Cardiac septum (tissue), 1 donor: ENCODE measurements around the gene TLR2. TPM values are rescaled to one million over a fixed set of nuclear protein-coding genes. Genes with fewer than 3 reads are reported as not detected.
"Not testable (repeated sequence)": the region's sequence is repeated elsewhere in the genome, so short reads cannot be mapped to it uniquely, and the experiment has no call there.

Source experiments
- DNase-seq: peaks from one replicate; pipeline ENCODE4 v3.0.0-alpha.2; 2020; ENCODE audit warnings: low spot score
- intact Hi-C: fragments of 100-400 bp; cut with DNase I; formaldehyde crosslinking; loops from one replicate; pipeline ENCODE4 v1.14.0; 2022
- total RNA-seq: library from RNA; stranded (reverse); fragmentation: NEBNext Ultra II Directional; extraction: Animal tissue kit (Norgen Biotek cat#: 25700); gene quantifications from one replicate; pipeline ENCODE4 v1.2.1, GENCODE V29; 2021
- donor health status: DM: no; HTN: no; CAD: no.

The TLR2 gene
- total RNA-seq, 1 donor from 2014 or later, result 5.1 TPM

DNA sequence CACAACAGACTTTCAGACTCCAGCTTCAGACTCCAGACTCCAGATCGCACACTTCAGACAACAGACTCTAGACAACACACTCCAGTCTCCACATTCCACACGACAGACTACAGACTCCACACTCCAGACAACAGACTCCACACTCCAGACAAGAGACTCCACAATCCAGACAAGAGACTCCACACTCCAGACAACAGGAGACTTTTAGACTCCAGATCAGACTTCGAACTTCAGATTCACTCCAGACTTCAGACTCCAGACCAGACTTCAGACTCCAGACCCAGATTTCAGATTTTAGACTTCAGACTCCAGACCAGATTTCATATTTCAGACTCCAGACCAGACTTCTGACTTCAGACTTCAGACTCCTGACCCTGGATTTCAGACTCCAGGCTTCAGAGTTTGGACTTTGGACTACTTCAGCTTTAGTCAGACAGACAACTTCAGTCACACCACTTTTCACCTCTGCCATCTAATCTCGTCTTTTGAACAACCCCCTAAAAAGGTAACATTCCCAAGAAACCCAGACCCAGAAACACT lies 29.0 kb upstream of the TLR2 start:
- DNase-seq, result no peak
- intact Hi-C loops, result no loop called here

DNA sequence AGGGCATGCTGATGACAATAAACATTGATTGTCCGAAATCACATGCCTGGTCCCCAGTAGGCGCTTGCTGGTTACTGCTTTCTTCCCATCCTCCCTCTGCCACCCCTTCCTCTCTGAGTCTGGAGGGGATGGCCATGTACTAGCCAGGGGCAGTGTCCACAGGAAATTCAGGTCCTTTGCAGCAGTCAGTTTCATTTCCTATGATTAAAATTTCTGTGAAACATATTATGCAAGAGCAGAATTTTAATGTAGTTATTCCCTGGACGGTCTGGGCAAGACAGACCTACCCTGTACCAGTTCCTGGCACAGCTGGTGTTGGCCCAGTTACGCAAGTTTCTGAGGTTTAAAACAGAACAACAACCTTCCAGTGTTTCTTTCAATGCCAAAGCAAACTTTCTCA lies 28.2 kb upstream of the TLR2 start:
- DNase-seq, result no peak
- intact Hi-C loops, result no loop called here

DNA sequence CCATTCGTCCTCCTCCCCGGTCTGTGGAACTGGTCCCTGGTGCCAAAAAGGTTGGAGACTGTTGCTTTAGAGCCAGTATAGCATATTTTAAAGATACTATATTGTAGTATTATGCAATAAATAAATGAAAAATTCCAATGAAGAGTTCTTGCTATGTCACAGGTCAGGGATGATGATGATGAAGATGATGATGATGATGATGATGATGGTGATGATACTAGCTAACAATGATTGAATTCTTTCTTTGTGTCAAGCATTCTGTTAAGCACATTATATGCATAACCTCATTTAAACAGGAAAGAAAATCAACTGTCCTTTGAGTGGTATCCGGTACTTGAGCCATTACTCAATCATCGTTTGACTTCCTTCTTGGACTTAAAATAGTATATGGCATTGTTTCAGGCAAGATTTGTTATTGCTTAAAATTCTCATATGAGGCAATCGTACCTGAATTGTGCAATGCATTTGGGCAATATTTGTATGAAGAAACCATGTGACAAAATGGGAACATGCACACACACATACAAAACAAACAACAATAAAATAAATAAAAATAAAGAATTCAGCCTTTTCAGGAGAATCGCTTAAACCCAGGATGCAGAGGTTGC lies 22.8 kb upstream of the TLR2 start:
- no peak for DNase-seq
- intact Hi-C loops, result no loop called here

DNA sequence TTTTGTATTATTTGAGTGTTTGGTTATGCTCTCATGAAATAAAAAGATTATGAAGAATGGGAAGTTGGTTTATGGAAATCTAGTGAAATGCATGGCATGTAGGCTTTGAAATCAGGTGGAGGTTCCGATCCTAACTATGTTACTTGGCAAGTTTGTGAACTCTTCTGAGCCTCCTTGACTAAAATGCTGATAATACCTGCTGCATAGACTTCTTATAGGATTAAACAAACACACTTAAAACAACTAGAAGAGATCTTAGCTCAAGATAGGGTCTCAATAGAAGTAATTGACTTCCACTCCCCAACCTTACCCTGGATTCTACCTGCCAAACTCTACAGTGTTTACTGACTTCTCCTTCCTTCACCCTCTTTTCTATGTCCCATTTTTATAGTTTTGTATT lies 22.2 kb upstream of the TLR2 start:
- DNase-seq, result no peak
- intact Hi-C loops, result no loop called here

DNA sequence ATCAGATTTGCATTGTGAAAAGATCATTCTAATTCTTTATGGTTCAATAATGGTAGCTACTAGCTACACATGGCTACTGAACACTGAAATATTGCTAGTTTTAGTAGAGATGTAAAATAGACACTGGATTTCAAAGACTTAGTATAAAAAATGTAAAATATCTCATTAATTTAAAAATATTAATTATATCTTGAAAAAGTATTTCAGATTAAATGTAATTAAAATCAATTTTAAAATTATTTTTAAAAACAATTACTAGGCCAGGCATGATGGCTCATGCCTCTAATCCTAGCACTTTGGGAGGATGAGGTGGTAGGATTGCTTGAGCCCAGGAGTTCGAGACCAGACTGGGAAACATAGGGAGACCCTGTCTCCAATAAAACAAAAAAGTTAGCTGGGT lies 20.4 kb upstream of the TLR2 start:
- no peak for DNase-seq
- intact Hi-C loops, result no loop called here

DNA sequence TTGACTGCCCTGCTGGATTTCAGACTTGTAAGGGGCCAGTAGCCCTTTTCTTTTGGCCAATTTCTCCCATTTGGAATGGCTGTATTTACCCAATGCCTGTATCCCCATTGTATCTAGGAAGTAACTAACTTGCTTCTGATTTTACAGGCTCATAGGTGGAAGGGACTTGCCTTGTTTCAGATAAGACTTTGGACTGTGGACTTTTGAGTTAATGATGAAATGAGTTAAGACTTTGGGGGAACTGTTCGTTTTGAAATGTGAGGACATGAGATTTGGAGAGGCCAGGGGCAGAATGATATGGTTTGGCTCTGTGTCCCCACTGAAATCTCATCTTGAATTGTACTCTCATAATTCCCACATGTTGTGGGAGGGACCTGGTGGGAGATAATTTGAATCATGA lies 17.6 kb upstream of the TLR2 start:
- intact Hi-C loops, DNase-seq: not testable (repeated sequence)

DNA sequence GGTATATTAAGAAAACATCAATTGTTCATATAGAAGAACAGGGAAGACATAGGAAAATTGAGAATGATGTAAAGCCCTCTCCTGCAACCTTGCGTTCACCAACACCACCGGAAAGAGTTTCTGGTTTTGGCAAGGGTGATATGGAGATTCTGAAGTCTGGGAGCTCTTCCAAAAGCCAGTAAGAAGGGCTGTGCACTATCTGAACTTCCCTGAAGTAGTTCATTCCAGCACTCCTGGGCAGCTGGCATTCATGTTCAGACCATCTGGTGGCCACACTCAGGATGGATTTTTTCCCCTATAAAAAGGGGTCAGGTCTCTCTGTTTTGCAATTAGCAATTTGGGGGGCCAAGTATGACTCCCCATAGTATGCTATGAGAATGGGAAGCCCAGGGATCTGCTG lies 15.4 kb upstream of the TLR2 start:
- intact Hi-C loops, result no loop called here

DNA sequence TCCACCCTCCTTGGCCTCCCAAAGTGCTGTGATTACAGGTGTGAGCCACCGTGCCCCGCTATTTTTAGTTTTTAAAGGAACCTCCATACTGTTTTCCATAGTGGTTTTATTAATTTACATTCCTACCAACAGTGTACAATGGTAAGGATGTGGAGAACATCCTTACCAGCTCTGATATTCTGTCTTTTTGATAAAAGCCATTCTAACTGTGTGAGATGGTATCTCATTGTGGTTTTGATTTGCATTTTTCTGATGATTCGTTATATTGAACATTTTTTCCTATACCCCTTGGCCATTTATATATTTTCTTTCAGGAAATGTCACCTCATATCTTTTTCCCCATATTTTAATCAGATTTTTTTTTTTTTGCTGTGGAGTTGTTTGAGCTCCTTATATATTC lies 14.2 kb upstream of the TLR2 start:
- intact Hi-C loops, result no loop called here
- no peak for DNase-seq

More for the DNA sequence above, 15.4 kb upstream of the TLR2 start:
- no peak for DNase-seq

DNA sequence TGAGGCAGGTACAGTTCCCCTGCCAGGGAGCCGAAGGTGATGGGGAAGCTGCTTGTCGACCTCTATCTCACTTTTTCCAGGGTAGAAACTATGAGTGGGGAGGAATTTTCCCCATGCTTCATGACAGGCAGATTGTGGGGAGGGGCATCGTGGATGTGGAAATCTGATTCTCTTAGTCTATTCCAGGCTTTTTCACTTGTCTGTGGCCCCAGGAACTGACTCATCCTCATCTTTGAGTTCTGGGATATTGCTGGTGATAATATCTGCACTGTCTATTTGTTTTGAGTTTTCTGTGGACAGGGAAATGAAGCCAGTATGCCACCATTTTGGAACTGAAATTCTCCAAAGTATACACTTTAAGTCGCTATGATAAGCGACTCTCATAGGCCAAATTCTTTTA lies 7.6 kb upstream of the TLR2 start:
- intact Hi-C loops, result no loop called here
- no peak for DNase-seq

DNA sequence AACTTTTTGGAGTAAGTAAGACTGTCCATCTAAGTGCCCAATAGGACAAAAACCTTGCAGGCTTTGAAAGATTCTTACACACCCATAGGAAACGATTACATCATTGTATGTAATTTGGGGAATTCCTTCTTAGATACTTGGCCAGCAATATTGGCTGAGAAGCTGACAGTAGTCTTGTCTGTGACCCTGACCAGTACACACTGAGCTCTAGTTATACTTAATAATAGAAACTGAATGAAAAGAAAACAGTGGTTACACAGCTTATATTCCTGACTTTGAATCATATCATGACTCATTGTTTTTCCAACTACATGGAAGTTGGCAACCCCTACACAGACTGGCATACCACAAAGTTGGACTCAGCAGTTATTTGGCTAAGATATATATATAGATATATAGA lies 7.1 kb upstream of the TLR2 start:
- intact Hi-C loops, result no loop called here
- no peak for DNase-seq

DNA sequence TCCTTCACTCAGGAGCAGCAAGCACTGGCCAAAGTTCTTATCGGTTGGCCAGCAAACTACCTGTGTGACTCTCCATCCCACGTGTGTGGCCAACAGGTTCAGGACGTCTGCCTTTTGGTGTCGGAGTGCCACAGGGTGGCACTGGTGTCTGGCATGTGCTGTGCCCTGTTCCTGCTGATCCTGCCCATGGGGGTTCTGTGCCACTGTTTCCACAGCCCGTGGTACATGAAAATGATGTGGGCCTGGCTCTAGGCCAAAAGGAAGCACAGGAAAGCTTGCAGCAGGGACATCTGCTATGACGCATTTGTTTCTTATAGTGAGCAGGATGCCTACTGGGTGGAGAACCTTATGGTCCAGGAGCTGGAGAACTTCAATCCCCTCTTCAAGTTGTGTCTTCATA lies 4.6 kb upstream of the TLR2 start:
- DNase-seq, result no peak
- intact Hi-C loops, result no loop called here

DNA sequence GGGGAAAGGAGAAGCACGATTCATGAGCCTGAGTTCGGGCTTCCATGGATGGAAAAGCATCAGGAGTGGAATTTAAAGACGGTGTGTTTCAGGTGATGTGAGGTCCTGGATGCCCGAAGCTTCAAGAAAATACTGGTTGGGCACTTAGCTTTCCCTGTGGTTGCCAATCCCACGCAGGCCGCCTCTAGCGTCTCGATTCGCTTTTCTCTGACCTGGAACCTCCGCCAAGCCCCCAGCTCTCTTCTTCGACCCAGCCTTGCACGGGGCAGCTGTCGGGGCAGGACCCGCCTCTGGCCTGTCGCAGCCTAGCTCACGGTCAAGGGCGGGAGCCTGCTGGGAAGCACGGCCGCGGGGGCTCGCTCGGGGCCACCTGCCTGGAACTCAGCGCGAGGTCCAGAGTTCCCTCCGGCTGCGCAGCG lies 308 bp upstream of the TLR2 start:
- DNase-seq, result no peak
- intact Hi-C loops, result no loop called here

DNA sequence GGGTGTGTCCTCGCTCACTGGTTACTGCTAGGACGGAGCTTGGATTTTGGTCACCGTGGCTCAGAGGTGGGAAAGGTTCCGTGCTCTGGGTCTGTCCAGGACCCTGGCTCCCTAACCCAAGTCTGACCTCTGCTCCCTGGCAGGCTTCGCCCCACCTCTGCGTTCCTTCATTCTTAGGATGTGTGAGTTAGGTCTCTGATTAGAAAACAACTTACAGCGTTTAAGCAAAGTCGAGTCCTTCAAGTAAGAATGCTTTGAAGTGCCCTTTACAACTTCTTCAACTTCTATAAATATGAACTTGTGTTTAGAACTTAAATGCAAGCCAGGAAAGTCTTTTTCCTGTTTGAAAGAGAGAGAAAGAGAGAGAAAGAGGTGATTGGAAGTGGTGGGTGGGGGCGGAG lies 891 bp downstream of the TLR2 start:
- intact Hi-C loops, result no loop called here
- no peak for DNase-seq

DNA sequence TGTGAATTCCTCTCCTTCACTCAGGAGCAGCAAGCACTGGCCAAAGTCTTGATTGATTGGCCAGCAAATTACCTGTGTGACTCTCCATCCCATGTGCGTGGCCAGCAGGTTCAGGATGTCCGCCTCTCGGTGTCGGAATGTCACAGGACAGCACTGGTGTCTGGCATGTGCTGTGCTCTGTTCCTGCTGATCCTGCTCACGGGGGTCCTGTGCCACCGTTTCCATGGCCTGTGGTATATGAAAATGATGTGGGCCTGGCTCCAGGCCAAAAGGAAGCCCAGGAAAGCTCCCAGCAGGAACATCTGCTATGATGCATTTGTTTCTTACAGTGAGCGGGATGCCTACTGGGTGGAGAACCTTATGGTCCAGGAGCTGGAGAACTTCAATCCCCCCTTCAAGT lies 20.4 kb downstream of the TLR2 start:
- no peak for DNase-seq

DNA sequence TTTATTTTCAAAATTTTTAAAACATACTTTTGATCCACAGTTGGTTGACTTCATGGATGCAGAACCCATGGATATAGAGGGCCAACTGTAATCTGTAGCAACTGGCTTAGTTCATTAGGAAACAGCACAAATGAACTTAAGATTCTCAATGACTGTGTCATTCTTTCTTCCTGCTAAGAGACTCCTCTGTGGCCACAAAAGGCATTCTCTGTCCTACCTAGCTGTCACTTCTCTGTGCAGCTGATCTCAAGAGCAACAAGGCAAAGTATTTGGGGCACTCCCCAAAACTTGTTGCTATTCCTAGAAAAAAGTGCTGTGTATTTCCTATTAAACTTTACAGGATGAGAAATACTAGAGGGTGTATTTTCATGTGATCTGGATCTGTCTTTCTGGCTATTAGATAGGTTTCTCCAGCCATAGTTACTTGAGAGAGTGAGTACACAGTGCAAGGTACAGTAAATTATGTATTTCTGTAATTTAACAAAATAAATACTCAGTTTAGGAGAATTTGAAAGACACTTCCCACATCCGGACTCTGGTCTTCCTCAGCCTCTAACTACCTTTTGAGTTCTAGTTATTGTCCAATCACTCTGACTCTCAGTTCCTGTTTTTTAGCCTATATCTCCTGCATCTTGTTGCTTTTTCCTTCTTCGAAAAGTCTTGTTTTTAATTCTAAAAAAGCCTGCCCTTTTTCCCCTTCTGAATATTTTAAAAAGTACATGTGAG lies 21.8 kb downstream of the TLR2 start:
- intact Hi-C loops, result no loop called here
- DNase-seq, result no peak

More for the DNA sequence above, 20.4 kb downstream of the TLR2 start:
- intact Hi-C loops, result no loop called here

DNA sequence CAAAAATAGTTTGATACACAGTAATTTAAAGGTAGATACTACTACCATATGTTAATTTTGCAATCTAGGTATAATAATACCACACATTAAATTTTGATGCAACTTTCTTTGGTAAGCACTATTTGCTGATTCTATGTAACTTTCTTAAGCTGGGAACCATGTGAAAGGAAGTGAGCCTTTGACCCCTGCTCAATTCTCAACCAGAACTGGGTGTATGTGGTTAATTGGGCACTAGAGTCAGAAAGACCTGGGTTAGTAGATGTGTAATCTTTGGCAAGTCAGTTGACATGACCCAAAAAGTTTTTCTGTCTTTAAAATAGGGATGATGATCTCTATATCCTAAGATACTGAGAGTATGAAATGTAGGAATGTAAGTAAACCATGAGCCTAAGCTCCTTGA lies 22.4 kb downstream of the TLR2 start:
- no peak for DNase-seq
- intact Hi-C loops, result no loop called here

DNA sequence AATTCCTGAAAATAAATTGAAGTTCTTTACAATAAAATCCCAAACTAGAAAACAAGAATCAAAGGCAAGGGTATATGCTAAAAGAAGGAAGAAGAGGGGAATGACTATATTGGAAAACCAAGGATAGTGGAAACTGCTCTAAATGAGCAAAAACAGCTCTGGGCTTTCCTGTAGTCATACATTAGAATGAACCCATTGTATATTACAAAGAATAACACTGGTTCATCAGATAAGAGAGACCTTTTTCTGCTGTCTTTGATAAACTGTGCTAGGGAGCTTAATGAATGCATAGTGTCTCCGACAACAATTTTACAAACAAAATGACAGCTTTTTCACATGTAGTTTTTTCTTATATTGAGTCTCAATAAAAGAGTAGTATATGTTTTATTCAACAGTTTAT lies 26.6 kb downstream of the TLR2 start:
- intact Hi-C loops, result no loop called here
- no peak for DNase-seq

DNA sequence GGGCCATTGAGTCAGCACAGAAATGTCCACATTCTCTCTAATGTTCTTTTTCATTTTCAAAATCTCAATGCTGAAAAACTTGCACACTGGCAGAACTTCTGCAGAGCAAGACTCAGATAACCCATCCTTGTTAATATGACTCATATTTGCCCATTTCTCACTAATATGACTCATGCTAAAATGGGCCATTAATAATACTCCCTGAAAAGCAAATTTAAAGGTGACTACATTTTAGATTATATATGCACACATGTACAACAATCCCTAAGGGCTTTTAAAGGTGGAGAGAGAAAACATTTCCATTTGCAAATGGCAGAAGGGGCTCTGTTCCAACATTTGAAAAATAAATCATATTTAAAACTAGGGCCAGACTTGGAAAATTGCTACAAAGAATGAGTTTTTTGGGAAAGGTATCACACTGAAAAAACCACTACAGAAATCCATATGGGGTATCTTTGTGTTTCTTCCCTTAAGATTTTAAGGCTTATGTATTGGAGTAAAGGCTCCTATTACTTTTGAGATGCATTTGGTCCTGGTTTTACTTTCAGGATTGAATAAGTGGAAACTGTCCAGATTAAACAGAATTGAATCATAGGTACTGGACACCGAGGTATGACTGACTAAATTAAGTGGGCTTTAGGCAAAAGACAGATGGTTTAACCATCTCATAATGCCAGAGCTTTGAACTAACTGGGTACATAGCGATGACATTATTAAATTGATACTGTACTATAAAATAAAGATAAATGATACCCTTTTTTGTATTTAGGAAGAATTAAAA lies 30.0 kb downstream of the TLR2 start:
- DNase-seq, result no peak
- intact Hi-C loops, result no loop called here

DNA sequence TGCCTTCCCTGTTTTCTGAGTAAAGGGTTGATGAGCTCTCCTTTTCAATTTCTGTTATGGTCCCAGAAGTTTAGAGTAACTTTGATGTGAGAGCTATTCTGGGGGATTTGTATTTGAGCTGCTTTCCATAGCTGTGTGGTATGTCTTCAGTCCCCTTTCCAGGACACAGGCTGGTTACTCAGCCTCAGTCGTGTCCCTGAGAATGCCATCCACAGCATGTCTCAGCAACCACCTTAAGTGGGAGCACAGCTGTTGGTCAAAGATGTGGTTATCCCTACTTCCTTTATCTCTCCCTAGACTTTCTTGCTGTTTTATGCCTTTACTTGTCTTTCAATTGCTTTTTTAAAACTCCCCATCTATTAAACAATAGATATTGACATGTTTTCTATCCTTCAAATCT lies 38.0 kb downstream of the TLR2 start:
- intact Hi-C loops, result no loop called here
- DNase-seq, result no peak

DNA sequence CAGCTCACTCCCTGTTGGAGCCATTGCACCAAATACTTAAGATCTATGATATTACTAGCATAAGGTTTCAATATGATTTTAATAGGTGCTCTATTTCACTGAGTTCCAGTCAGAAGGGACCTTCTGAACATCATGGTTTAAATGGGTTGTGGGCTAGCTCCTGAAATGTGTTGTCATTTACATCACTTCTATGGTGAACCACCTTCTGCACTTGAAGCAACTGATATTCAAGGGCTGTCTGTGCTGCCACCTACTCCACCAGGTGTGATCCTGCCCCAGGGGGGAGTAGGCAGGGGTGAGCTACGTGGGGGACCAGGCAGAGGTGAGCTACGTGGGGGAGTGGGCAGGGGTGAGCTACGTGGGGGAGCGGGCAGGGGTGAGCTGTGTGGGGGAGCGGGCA lies 40.5 kb downstream of the TLR2 start:
- intact Hi-C loops, result no loop called here
- no peak for DNase-seq
